GM19043 (cell line): ENCODE results near the gene SLC4A11.

Source experiments
- ATAC-seq: cut with Tn5 transposase; IDR thresholded peaks from one replicate; pipeline ENCODE4 v1.9.1; 2021; ENCODE audit warnings: low read depth; ENCODE audit not compliant: unreplicated experiment

Gene SLC4A11

GRCh38 chr20:3177746-3178485 is 61.1 kb downstream of the SLC4A11 start:
- ATAC-seq = no peak
